ENCODE data around the gene SLFN5. TPM values are rescaled to one million over a fixed set of nuclear protein-coding genes. Genes with fewer than 3 reads are reported as not detected.

Gene SLFN5
- total and polyA plus RNA-seq, 2 of the 4 experiments (the other 2 are of a cell fraction), result 13.0 to 48.9 TPM

DNA sequence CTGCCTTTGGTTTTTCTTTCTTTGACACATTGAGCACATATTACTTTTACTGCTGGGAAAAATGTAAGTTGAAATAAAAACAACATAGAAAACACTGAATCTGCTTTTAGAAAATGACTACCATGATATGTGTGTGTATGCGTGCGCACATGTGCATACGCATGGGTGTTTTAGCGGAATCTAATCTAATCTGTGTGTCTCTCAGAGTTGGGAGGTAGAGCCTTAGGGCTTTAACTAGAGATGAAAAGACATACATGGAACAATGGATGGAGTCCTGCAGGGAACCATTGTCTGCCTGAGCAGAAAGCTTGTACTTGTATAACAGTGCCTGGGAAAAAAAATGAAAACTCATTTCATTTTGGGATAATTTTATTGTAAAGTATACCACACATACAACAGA, 12.4 kb downstream of the SLFN5 start:
- Histone ChIP-seq H3K14ac (replicated peaks; ENCODE audit: low read depth, low read length) (no peak overlapping the region), H2BK5ac (ENCODE audit: low read depth, low read length, poor library complexity, severe bottlenecking) (no peak overlapping the region), H3K36me3 (ENCODE audit: control insufficient read depth, insufficient read depth, low read length) (peaks cover 17% of the 10 kb centered on the region), H3K4me1 (ENCODE audit: control insufficient read depth, insufficient read depth, low read length) (peaks cover 16% of the 10 kb centered on the region), H2AK5ac (ENCODE audit: low read depth, low read length) (no peak overlapping the region), H2BK120ac (ENCODE audit: low read depth, low read length) (no peak overlapping the region), H3K79me1 (ENCODE audit: low read depth in 1 of 2, low read length in 2 of 2) (peaks cover 33 to 63% of the 10 kb centered on the region in 2 experiments), H3K9me3 (ENCODE audit: control insufficient read depth, insufficient read depth, low read length) (no peaks in the 10 kb centered on the region), H4K20me1 (ENCODE audit: insufficient read depth, low read length) (peaks cover 28% of the 10 kb centered on the region), H2AK9ac (replicated peaks; ENCODE audit: low read depth, low read length, poor library complexity) (no peak overlapping the region), H2AFZ (replicated peaks; ENCODE audit: low read length, poor library complexity) (no peak overlapping the region), H4K5ac (ENCODE audit: low read depth, low read length) (no peak overlapping the region), H3K9me1 (ENCODE audit: insufficient read depth, low read length) (peaks cover 25% of the 10 kb centered on the region), H3K56ac (ENCODE audit: extremely low read depth, insufficient read depth, low read length) (no peak overlapping the region), H2BK15ac (ENCODE audit: low read depth, low read length) (no peak overlapping the region), H3K4ac (ENCODE audit: low read depth, low read length) (no peak overlapping the region), H3K23ac (ENCODE audit: low read depth, low read length) (no peak overlapping the region), H4K91ac (ENCODE audit: insufficient read depth, low read depth, low read length) (no peak overlapping the region), H3K4me2 (ENCODE audit: low read depth, low read length) (no peak overlapping the region), H3K27me3 (ENCODE audit: control insufficient read depth, insufficient read depth, low read length) (no peaks in the 10 kb centered on the region), H3K9ac (ENCODE audit: low read depth, low read length) (no peak overlapping the region), H2BK20ac (ENCODE audit: low read depth, low read length) (no peak overlapping the region), H3K27ac (ENCODE audit: insufficient read depth, low read length) (no peak overlapping the region), H3K18ac (ENCODE audit: low read depth, low read length) (no peak overlapping the region), H3K4me3 (ENCODE audit: insufficient read depth, low read depth, low read length) (no peak overlapping the region), H4K8ac (ENCODE audit: low read depth in 2 of 2, low read length in 2 of 2) (no peak overlapping the region)
- CTCF ChIA-PET, result no interaction called here
- POLR2A ChIA-PET (ENCODE audit: unreplicated experiment), result no interaction called here
- intact Hi-C loops (cut with micrococcal nuclease), result no loop called here
- dilution Hi-C loops (cut with HindIII; ENCODE audit: low sequenced_read_pairs, unreplicated experiment), result no loop called here
- no peak for ATAC-seq (ENCODE audit: low read depth)
- in situ Hi-C loops (cut with MboI; ENCODE audit: low sequenced_read_pairs), result no loop called here
- no peak for DNase-seq
- BruUV-seq (replicated peaks), result no TSS peak
- no CpG with 5 or more reads among the region's 4 CpGs for WGBS, 2 experiments (ENCODE audit: extremely low coverage in 2 of 2, insufficient read length in 1 of 2)
- TF ChIP-seq SMC3 (IDR thresholded peaks at IDR 0.05; ENCODE audit: low read depth, low read length) (no peak), MXI1 (IDR thresholded peaks at IDR 0.05; ENCODE audit: borderline replicate concordance, low read depth, low read length) (no peak), RAD21 (IDR thresholded peaks at IDR 0.05; ENCODE audit: low read length) (no peak), MAZ (IDR thresholded peaks at IDR 0.05; ENCODE audit: borderline replicate concordance, low read depth, low read length) (no peak), MAFK (IDR thresholded peaks at IDR 0.05; ENCODE audit: low read depth, low read length) (no peak), POLR2A (IDR thresholded peaks at IDR 0.05; ENCODE audit: low read depth, low read length) (no peak)
- TF ChIP-seq, protein P1, sequence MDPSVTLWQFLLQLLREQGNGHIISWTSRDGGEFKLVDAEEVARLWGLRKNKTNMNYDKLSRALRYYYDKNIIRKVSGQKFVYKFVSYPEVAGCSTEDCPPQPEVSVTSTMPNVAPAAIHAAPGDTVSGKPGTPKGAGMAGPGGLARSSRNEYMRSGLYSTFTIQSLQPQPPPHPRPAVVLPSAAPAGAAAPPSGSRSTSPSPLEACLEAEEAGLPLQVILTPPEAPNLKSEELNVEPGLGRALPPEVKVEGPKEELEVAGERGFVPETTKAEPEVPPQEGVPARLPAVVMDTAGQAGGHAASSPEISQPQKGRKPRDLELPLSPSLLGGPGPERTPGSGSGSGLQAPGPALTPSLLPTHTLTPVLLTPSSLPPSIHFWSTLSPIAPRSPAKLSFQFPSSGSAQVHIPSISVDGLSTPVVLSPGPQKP (IDR thresholded peaks at IDR 0.05; ENCODE audit: borderline replicate concordance, low read depth, low read length), result no peak
